ACHN (cell line): ENCODE data around the gene SIMC1.
"Not testable (repeated sequence)": the region's sequence is repeated elsewhere in the genome, so short reads cannot be mapped to it uniquely, and the experiment has no call there.

Source experiments
- DNase-seq: peaks from one replicate; pipeline ENCODE4 v3.0.0-alpha.2; 2015
- in situ Hi-C: cut with HindIII; loops from 2 replicates; pipeline ENCODE4 v1.10.0; 2017; ENCODE audit warnings: low sequenced_read_pairs, low pct_ligation_motif_present, low pct_unique_long_range_greater_than_20kb

The SIMC1 gene

DNA sequence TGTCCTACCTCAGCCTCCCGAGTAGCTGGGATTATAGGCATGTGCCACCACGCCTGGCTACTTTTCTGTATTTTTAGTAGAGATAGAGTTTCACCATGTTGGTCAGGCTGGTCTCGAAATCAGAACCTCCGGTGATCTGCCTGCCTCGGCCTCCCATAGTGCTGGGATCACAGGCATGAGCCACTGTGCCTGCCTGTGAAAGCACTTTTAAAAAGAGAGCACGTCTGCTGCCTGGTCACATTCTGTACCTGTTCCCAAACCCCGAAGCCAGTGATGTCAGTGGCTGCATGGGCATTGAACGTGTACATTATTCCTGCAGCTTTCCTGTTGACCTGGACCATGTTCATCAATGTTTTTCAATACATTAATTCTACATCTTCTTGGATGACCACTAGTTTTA lies 35.1 kb upstream of the SIMC1 start:
- in situ Hi-C loops: no loop called here
- no peak for DNase-seq

DNA sequence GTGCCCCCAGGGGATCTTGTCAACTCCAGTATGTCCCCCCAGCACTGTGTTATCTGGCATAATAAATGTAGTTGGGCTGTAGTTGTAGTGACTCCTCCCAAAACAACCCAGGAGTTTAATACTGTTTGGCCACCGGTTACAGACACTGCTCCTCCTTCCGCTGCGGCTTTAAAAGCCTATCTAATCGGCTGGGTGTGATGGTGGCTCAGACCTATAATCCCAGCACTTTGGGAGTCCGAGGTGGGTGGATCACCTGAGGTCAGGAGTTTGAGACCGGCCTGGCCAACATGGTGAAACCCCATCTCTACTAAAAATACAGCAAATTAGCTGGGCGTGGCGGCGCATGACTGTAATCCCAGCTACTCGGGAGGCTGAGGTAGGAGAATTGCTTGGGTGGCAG lies 34.7 kb upstream of the SIMC1 start:
- DNase-seq, in situ Hi-C loops: not testable (repeated sequence)

DNA sequence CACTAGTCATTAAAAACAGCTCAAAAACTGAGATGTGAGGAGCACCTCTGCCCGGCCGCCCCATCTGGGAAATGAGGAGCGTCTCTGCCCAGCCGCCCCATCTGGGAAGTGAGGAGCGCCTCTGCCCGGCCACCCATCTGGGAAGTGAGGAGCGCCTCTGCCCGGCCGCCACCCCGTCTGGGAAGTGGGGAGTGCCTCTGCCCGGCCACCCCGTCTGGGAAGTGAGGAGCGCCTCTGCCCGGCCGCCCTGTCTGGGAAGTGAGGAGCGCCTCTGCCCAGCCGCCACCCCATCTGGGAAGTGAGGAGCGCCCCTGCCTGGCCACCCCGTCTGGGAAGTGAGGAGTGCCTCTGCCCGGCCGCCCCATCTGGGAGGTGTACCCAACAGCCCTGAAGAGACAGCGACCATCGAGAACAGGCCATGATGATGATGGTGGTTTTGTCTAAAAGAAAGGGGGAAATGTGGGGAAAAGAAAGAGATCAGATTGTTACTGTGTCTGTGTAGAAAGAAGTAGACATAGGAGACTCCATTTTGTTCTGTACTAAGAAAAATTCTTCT lies 23.7 kb upstream of the SIMC1 start:
- DNase-seq, in situ Hi-C loops: not testable (repeated sequence)

DNA sequence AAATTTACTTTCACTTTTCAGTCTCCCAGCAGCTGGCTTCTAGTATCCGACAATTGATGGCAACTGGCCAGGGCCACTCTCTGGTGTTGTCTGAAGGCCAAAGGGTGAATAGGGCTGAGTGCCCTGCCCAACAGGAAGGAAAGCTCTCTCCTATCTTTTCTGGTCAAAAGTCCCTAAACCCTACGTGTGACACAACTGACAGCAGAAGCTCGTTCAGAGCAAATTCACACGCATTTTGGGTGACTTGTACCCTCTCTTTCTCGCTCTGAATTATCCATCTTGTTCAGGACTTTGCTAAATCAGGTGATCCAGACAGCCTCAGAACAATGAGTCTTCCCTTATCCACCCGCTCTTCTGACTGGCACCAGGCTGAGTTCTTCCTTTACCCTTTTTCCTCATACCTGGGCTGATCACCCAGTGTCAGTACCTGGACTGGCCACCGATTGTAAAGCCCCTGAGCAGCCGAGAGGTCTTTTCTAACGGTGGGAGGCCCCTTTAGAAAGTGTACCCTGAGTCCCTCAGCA lies 21.8 kb upstream of the SIMC1 start:
- DNase-seq, in situ Hi-C loops: not testable (repeated sequence)

DNA sequence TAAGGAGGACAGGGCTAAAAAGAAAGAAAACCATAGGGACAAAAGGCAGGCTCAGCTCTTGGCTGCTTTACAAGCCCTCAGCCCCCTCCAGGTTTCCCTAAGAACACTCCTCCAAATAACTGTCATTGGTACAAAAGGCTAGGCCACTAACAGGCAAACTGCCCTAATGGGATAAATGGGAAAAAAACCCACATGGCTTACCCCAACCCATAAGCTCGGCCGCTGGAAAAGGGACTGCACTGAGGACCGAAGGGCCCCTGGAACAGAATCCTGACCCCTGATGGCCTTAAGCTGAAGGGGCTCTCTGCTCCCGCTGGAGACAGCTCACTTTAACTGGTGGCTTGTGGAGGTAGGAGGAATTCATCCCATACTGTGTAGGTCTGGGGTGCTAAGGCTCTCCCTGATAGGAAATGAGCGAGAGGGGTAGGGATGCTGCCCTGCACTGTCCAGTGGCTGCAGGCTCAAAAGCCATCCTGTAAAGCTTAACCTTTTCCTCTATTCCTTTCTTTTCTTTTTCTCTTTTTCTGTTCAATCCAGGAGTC lies 21.0 kb upstream of the SIMC1 start:
- in situ Hi-C loops, DNase-seq: not testable (repeated sequence)

DNA sequence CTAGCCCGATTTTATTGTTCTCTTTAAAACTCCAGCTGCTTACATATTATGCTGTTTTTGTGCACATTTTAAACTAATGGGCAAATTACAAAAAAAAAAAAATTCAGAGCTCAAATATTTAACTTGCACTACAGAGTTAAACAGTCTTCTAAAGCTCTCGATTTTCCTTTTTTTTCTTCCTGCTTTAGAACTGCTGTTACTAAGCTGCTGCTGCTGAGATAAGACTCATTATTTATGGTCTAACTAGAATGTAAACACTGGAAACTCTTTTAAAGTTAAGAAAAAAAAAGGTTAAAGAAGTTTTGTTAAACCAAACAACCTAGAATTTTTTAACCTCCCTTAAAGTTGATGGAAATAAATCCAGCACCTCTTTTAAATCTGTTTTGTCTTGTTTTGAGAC lies 20.5 kb upstream of the SIMC1 start:
- DNase-seq, in situ Hi-C loops: not testable (repeated sequence)

DNA sequence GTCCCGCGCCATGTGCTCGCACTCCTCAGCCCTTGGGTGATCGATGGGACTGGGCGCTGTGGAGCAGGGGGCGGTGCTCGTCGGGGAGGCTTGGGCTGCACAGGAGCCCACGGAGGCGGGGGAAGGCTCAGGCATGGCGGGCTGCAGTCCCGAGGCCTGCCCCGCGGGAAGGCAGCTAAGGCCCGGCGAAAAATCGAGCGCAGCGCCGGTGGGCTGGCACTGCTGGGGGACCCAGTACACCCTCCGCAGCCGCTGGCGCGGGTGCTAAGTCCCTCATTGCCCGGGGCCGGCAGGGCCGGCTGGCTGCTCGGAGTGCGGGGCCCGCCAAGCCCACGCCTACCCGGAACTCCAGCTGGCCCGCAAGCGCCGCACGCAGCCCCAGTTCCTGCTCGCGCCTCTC lies 16.2 kb upstream of the SIMC1 start:
- in situ Hi-C loops, DNase-seq: not testable (repeated sequence)

DNA sequence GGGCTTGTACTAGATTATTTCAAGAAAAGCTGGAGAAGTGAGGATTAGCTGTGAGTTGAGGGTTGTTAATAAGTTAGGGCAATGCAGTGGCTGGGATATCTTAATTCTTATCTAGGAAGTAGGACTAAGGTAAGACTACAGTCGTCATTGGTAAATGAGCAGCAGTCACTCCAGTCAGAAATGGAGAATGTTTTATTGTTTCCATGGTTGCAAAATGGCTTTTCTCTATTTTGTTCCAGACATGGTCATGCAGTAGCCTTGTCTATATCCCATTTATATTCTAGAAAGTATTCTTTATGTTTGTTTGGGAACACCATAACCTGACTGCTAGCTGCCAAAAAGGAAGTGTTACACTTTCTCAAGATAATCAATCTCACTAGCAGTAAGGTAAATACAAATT lies 9.9 kb upstream of the SIMC1 start:
- DNase-seq, in situ Hi-C loops: not testable (repeated sequence)

DNA sequence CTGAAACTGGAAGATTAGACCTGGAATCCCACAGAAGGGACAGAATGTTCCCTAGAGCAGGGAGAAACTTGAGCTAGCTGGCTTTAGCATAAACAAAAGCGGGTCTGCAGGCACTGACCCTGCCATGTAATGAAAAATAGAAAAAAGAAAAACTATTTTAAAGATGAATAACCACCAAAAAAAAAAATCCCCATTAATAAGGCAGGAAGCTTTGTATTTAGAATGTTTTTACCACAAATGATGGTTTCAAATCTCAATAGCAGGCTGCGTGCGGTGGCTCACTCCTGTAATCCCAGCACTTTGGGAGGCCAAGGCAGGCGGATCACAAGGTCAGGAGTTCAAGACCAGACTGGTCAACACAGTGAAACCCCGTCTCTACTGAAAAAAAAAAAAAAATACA lies 5.0 kb upstream of the SIMC1 start:
- DNase-seq, in situ Hi-C loops: not testable (repeated sequence)

DNA sequence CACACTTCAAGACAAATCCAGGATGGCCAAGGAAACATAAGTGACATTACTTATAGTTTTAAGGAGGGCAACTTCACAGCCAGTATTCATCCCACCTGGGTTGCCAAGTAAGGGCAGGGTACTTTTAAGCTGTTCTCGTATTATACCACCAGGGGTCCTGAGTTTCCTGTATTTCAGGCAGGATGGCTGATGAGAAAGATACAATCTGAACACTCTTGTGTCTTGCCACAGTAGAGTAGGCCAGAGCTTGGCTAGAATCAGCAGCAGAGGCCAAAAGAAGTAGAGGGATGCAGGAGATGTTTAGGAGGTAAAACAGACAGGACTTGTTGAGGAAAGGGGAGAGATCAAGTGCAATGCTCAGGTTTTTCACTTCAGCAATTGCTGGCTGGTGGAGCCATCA lies 3.1 kb upstream of the SIMC1 start:
- in situ Hi-C loops: not testable (repeated sequence)
- DNase-seq: peak; percentile 56

DNA sequence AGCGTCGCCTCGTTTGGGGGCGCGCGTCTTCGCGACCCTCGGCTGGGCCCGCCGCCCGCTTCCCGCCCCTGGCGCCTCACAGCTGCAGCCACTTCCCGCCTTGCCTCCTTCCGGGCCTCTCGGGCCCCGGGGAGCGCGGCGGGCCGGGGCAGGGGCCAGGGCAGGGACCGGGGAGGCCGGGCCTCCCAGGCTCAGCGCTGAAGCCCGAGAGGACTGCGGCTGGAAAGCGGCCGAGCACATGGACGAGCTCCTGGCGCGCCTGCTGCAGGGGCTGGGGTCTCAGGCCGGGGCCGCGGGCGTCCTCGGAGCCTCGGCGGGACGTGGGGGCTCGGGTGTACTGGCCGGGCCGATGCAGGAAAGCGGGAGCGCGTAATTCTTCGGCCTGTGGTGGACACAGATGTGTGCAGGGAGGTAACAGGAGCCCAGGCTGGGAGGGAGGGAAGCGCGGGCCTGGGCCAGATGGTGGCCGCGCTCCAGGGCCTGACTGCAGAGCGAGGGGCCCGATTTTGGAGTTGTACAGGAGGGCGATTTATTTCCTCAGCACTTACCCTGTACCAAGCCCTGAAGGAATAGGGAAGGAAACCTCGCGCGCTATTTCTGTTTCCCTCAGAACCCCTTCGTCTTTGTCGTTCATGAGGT lies 540 bp downstream of the SIMC1 start:
- DNase-seq, in situ Hi-C loops: not testable (repeated sequence)

DNA sequence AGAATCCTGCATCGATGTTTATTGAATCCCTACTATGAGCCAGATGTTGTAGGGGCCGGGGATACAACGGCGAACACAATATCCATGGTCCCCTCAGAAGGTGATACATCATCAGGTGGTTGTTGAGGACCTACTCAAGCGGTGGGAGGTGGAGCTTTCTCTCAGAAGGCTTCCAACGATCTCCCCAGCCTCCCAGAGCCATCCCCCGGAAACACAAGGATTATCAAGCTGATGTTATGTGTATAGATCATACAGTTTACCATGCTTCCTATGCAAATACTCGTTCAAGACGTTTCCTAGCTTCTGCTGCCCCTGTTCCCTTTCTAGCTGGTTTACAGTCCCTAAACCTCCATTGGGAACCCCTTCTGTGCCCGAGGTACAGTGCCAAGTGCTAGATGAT lies 1.1 kb downstream of the SIMC1 start:
- in situ Hi-C loops, DNase-seq: not testable (repeated sequence)

DNA sequence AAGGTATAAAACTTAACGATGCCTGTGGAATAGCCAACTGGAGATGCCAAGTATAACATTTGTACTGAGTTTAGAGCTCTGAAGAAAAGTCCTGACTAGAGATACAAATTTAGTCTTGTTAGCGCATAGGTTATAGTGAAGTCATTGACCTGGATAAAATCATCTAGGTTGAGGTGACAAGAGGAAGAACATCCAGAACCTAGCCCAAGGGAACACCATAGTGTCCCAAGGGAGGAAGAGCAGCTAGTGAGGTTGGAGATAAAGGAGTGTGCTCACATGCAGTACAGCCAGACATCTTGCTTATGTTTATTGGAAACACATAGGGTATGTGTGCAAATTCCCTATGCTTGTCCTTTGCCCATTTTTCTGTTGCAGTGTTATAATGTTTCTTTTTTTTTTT lies 6.1 kb downstream of the SIMC1 start:
- in situ Hi-C loops, DNase-seq: not testable (repeated sequence)

DNA sequence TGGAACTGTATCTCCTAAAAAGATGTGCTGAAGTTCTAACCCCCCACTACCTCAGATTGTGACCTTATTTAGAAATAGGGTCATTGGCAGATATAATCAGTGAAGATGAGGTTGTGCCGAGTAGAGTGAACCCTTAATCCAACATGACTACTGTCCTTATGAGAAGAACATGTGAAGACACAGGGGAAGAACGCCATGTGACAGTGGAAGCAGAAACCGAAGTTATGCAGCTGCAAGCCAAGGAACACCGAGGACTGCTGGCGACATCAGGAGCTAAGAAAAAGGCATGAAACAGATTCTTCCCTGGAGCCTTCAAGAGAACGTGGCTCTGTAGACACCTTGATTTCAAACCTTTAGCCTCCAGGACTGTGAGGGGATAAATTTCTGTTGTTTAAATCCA lies 6.8 kb downstream of the SIMC1 start:
- DNase-seq, in situ Hi-C loops: not testable (repeated sequence)

DNA sequence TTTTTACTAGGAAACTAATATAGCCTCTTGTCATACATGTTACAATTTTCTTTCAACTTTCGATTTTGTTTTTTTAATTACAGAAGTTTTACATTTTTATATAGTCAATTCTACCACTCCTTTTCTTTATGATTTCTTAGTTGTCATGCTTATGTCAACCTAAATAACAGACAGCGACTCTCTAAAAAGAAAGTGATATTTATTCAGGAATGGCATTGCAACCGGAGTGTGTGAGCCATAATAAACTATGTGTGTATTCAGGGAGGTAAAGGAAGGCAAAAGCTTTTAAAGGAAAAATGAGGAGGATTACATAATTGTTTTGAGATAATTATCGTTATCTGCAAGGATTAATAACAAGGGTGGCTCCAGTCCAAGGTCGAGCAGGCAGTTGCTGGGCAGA lies 7.3 kb downstream of the SIMC1 start:
- in situ Hi-C loops: not testable (repeated sequence)

DNA sequence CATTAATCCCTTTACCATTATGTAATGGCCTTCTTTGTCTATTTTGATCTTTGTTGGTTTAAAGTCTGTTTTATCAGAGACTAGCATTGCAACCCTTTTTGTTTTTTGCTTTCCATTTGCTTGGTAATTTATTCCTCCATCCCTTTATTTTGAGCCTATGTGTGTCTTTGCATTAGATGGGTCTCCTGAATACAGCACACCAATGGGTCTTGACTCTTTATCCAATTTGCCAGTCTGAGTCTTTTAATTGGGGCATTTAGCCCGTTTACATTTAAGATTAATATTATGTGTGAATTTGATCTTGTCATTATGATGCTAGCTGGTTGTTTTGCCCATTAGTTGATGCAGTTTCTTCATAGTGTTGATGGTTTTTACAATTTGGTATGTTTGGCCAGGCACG lies 12.5 kb downstream of the SIMC1 start:
- DNase-seq, in situ Hi-C loops: not testable (repeated sequence)

More for the DNA sequence above, 7.3 kb downstream of the SIMC1 start:
- DNase-seq: not testable (repeated sequence)

DNA sequence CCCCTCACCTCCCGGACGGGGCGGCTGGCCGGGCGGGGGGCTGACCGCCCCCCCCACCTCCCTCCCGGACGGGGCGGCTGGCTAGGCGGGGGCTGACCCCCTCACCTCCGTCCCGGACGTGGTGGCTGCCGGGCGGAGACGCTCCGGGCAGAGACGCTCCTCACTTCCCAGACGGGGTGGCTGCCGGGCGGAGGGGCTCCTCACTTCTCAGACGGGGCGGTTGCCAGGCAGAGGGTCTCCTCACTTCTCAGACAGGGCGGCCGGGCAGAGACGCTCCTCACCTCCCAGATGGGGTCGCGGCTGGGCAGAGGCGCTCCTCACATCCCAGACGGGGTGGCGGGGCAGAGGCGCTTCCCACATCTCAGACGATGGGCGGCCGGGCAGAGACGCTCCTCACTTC lies 13.9 kb downstream of the SIMC1 start:
- DNase-seq, in situ Hi-C loops: not testable (repeated sequence)

DNA sequence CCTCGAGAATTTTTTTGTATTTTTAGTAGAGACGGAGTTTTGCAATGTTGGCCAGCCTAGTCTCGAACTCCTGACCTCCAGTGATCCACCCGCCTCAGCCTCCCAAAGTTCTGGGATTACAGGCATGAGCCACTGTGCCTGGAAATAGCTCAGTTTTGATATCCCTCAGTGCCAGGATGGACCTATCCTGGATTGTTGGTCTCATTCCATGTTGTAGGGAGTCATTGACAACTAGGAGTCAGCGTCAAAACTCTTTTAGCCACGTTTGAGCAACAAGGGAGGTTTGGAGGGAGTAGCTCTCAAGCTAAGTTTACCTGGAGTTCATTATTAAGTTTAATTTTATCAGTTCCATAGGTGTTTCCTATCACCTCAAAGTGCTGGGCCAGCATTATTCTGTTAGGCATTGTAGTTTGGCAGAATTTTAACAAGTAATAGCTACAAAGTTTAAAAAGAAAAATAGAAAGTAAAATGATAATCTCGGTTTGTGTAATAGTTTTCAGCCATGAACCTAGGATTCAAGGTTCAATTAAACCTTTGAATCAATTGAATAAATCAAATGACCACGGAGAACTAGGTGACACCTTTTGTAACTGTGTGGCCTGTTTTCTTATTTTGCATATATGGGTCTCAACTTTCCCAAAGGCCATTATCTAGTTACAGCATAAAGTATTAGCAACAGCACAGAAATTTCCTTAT lies 15.3 kb downstream of the SIMC1 start:
- DNase-seq, in situ Hi-C loops: not testable (repeated sequence)

DNA sequence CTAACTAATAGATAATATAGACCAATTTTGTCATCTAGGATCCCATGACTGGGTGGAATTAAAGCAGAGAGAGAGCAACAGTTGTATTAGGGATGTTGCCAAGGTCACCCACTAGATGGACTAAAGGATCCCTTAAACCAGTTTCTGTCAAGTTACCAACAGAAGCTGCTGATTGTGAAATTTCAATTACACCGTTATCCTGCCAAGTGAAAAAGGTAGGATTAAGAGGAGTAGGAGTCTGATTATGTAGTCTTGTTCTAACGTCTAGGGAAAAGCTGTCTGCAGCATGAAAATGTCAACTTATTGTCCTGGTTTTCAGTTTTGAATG lies 15.8 kb downstream of the SIMC1 start:
- not testable (repeated sequence) for DNase-seq

More for the DNA sequence above, 15.8 kb downstream of the SIMC1 start:
- in situ Hi-C loops: not testable (repeated sequence)
